Stimulated activated CD4-positive, alpha-beta T cell treated with anti-CD3 and anti-CD28 coated beads, Interleukin-4, amount 100 ng/mL, for 4 hours (primary cell): ENCODE data around the gene RGS16.

Experiments
- DNase-seq, 2 experiments: peaks; one replicate each; pipeline ENCODE4 v3.0.0-alpha.2; 2020

RGS16 gene

GRCh38 chr1:182608236-182608635 lies 4.0 kb upstream of the RGS16 start:
- no peak for DNase-seq

- DNase-seq = no peak
Measured at GRCh38 chr1:182607566-182607965, 3.4 kb upstream of the RGS16 start.

DNA sequence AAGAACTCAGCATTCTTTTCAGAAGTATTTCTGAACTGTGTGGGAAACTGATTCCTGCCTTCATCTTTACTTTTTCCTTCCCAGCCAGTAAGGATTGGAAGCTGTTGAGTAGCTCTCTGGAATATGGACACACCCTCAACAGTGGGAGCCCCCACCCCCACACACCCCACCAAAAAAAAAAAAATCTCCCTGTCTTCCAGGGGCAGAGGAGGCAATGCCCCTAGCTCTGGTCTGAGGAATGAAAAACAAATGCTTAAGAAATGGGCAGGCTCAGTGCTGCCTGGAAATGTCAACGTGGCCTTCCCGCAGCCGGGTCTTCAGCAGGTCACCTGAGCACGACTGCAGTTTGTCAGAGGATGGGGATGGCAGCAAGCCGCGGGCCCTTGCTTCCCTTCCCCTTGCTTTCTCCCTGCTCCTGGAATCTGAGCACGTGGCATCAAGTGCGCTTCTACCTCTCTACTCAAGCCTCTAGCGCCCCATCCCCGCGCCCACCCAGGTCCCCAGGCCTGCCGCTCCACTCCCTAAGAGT lies 479 bp downstream of the RGS16 start:
- no peak for DNase-seq

- DNase-seq = no peak
Measured at GRCh38 chr1:182602935-182603645, 1.1 kb downstream of the RGS16 start.

GRCh38 chr1:182601913-182602312 lies 2.3 kb downstream of the RGS16 start:
- DNase-seq = no peak

DNA sequence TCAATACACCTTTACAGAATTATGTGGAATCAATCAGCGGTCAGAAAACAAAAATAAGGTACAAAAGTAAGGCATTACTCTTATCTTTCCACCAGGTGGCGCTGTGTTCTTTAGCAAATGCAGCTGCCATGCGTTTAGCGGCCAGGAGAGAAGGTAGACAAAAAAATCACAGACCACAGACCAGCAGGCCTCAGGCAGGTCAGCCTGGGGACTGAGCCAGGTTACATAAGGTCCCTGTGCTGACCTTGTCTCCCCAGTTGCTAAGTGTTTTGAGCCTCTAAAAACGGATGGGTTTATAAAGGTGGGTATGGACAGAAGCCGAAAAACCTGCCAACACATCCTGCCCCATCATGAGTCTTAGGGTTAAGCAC lies 2.8 kb downstream of the RGS16 start:
- peak; percentile 38 to 52 for DNase-seq

DNA sequence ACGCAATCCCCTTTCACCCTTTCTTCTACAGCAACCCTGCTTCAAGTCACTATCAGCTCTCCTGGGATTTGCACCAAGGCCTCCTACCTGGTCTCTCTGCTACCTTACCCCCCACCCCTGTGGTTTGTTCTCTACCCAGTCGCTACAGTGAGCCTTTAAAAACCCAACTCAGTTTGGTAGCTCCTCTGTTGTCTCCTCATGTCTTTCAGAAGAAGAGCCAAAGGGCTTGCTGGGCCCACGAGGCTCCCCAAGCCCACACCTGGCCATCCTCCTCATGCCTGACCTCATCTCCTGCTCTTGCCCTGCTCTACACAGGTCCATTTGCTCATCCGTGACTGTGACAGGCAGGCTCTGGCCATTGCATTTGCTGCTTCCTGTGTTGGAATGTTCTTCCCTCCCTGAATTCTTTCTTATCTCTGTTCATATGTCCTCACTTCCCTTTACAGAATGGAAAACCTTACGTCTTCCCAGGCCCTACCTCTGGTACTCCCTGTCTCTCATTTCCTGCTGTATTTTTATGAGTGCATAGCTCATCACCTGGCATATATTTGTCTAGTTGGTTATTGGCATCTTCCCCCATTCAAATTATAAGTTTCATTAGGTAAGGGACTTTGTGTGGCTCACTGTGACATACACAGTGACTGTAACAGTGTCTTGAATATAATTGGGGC lies 3.3 kb downstream of the RGS16 start:
- no peak for DNase-seq

DNA sequence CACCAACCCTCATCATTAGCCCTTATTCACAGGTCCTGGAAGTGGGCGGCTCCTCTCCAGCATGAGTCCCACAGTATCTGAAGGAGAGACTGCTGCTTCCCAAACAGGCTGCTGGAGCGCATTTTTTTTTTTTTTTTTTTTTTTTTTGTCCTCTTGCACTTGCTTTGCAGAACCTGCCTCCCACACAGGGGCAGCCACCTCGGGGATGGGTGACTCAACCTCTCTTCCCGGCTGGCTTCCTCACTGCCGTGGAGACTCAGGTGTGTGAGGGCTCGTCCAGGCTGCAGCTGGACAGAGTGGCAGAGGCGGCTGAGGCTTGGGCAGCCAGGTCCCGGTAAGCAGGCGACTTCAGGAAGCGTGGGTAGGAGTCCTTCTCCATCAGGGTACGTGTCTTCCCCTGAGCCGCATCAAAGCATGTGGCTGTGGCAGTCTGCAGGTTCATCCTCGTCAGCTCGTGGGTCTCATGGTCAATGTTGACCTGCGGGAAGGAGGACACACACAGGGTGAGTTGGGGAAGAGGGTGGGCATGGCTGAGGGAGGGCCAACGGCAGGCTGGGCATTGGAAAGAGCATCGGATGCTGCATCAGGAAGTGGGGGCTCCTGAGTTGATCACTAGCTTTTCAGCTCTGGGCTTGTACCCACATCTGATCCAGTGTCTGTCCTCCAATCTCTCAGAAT lies 4.0 kb downstream of the RGS16 start:
- DNase-seq = no peak

- no peak for DNase-seq
Measured at GRCh38 chr1:182599339-182599738, 4.8 kb downstream of the RGS16 start.

DNA sequence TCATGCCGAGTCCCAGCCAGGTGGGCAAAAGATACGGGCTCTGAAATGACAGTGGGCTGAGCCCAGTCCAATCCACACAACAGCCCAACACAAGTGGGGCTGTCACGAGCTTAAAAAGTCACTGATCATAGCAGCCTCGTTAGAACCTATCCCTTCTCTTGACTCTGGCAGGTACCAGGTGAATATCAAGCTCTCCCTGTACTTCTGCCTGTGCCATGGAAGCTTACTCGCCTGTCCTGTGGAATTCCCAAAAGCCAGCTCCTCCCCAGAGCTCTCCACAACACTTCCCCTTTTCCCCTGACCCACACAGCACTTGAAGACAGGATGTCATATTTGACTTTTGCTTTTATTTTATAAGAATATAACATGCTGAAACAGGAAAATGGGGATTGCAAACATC lies 5.9 kb downstream of the RGS16 start:
- DNase-seq = no peak

- DNase-seq = no peak
Measured at GRCh38 chr1:182596934-182597333, 7.3 kb downstream of the RGS16 start.

GRCh38 chr1:182595641-182596240 lies 8.4 kb downstream of the RGS16 start:
- peak; percentile 50 to 63 for DNase-seq

DNA sequence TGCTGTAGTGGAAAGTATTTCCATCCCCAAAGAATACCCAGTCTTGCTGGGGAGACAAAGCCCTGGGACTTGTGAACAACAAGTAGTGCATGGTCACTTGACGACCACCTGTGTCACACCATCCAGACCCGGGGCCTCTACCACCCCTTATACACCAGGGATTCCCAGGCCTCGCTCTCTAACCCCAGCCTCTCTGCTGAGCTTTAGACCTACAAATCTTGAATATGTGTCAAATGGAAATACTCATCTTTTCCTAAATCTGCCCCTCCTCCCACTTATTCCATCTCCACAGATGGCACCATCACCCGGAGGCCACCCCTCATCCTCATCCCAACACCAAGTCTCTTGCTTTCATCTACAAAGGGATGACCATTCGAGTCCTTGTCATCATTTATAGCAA lies 14.3 kb downstream of the RGS16 start:
- no peak for DNase-seq

GRCh38 chr1:182589520-182589919 lies 14.7 kb downstream of the RGS16 start:
- DNase-seq = no peak

DNA sequence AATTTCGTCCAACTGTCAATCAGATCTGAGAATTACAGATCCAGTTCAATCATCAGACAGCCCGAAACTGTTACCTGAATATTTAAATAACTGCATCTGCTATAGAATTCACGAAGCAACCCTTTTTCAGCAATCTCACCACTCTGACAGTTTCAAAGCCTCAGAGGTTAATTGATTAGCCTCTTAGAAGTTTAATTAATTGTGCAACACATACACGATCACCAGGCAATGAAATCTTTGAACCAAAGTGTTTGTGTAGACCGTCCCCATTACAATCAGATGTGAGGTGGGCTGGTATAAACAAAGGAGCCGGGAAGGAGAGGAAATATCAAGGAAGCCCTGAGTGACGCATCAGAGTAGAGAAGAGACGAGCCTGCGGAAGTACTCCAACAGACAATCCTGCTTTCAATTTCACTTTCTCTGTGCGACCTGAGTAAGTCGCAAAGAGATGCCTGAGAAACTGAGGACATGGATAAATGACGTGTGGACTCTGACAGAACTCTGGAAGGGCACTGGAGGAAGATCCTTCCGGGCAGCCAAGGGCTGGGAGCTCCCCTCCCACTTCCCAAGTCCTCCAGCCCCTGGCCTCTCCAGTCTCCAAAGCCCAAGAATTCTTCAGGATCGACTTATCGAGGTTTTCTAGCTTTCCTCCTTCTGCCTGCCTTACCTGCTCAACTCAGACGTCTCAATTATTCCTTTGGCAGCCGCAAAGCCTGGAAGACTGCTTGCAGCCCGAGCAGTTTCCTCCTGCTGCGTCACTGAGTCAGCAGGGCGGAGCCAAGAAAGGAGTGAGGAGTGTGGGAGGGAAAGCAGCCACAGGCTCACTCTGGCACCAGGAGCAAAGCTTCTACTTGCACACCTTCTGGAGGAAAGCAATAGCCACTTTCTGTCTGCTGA lies 15.4 kb downstream of the RGS16 start, which contains the start of gene RNASEL:
Gene RNASEL (minus strand): TSS at position 757 of the 897 bp plus-strand sequence. CDS start 2,450 bp downstream, outside the sequence.
- peak; percentile 49 to 62 for DNase-seq

DNA sequence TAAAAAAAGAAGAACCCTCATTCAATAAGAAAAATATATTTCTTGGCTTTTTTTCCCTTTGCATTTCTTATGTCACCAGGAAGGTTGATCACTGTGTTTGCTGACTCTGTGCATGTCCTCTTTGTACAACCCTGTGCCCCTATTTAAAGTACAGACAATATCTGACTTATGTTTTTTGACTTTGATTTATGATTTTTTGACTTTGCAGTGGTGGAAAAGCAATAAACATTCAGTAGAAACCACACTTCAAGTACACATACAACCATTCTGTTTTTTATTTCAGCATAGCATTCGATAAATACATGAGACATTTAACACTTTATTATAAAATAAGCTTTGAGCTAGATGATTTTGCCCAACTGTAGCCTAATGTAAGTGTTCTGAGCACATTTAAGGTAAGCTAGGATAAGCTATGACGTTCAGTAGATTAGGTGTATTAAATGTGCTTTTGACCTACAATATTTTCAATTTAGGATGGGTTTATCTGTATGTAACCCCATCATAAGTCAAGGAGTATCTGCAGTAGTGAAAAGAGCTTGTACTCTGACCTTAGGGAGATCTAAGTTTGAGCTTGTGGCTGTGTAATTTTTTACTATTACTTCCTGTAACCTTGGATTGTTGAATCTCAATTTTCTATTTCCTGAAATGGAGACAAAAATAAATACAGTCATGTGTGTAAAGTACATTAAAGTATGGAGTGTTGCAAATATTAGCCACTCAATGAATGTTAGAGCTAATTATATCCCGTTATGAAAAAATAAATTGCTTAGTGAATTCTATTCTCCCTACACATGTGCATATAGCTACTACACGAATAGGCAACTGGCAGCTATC lies 16.3 kb downstream of the RGS16 start:
- DNase-seq = no peak

- no peak for DNase-seq
Measured at GRCh38 chr1:182587093-182587492, 17.1 kb downstream of the RGS16 start.

DNA sequence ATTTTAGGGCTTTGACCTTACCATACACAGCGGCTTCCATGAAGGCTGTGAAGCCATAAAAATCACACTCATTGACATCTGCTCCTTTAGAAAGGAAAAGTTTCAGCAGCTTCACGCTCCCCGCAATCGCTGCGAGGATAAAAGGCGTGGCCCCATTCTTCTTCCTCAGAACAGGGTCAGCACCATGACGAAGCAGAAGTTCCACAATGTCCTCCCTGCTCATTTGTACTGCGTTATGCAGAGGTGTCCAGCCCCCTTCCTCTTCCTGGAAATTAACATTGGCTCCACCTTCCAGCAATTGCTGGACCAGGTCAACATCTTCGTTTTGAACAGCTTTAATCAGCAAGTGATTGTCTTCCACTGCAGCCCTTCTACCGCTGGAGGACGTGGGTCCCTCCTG lies 17.8 kb downstream of the RGS16 start:
- DNase-seq = no peak

- no peak for DNase-seq
Measured at GRCh38 chr1:182584746-182585145, 19.4 kb downstream of the RGS16 start.

DNA sequence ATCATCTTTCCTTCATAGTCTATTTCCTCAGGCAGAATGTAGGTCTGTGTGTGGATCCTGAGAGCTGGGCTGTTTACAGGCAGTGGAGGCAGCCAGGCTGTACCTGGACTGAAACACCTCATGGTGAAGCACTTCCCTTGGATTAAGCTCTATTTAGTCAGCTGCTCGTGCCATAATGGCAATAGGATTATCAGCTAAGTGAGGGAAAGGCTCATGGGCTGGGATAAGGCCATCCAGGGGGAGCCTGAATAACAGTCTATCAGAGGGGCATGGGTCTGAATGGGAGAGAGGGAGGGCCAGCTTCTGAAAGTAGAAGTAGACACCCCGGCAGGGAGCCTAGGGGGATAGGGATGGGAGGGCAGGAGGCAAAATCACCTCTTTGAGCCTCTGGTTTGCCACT lies 23.5 kb downstream of the RGS16 start:
- DNase-seq = no peak

DNA sequence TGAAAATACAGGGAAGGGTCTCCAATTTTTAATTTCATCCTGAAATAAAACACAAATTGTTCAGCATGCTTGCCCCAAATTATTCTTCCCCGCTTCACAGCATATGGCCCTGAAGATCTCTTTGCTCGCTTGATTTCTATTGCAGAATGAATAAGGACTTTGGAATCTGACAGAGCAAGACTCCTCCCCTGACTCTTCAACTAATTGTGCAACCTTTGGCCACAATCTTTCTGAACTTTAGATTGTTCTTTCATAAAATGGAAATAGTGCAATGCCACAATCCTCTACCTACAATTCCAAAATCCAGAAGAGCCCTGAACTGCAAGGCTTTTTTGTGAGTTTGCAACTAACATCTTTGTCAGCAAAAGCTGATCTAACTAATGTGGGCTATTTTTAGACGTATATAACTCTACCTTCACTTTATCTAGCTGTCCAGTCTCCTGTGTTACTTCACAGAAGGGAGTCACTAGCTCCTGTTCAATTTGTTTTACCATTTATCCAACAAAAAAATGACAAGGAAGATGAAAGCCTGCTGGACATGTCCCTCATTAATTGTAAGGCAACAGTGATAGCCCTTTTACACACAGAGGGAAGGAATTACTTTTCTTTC lies 28.5 kb downstream of the RGS16 start:
- DNase-seq = no peak
